GM18519 (cell line): Measurements from ENCODE around the gene SYT14.
"Not testable (repeated sequence)": the region's sequence is repeated elsewhere in the genome, so short reads cannot be mapped to it uniquely, and the experiment has no call there.

Experiments used
- ATAC-seq: cut with Tn5 transposase; IDR thresholded peaks from one replicate; pipeline ENCODE4 v1.9.1; 2021; ENCODE audit warnings: mild to moderate bottlenecking, moderate library complexity; ENCODE audit not compliant: unreplicated experiment, low FRiP score

SYT14 gene

DNA sequence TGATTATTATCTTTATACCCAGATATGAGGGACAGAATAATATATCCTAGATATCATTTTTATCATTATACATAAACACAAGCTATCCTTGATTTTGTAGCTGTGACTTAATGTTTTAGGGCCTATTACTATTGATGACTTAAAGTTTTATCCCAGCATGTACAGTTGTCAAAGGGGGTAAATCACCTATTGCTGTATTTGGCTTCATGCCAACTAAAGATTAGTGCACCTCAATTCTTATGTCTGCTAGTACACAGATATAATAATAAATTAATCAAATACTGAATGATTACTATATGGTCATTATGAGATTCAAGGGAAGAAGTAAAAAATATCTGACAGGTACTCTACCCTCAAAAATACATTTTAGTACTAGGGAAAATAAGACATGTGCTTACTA, 84.0 kb downstream of the SYT14 start:
- ATAC-seq = no peak

DNA sequence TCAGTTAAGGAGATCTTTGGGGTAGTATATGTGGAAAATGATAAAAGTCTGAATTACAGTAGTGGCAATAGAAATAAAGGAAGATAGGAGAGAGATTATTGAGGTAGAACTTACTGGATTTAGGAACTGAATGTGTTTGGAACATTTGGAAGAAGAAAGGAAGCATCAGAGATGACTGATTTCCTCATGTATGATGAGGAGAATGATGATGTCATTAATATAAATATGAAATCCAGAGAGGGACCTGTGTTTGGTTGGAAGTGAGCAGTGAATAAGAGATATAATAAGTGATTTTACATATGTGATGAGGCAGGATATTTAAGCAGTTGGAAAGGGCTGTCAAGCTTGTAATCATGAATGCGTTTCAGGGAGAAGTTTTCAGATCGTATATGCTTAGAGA, 86.3 kb downstream of the SYT14 start:
- no peak for ATAC-seq

DNA sequence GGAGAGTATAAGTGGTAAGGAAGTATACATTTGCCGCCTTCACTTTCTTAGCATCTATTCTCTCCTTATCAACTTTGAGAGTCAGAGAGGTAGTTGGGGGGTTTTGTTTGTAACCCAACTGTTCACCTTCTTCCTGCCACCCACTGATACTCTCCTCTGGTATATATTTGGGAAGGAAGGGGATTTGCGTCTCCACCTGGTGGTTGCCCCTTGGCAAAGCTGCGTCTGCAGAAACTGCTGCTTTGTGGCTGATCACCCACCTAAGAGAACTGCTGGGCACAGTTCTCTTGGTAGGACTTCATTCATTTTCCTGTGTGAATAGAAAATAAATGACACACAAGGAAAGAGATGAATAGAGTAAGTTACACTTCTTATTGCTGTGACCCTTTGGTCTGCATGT, 87.0 kb downstream of the SYT14 start:
- ATAC-seq = no peak

DNA sequence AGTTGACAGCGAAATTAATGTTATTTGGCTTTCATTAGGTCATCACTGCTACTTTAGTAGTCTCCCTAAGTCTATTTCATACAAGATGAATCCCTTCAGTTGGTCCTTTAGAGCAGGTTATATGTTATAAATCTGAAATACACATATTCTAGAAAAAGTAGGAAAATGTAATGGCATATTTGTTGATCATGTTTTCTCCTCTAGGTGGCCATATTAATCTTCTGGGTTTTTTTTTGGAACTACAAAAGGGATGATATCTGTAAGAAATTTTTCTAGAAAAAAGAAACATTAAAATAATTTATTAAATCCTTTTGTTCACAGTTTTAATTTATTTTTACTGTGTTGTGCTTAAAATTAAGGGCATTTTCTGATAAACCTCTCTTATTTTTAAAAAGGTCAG, 87.9 kb downstream of the SYT14 start:
- ATAC-seq = no peak

DNA sequence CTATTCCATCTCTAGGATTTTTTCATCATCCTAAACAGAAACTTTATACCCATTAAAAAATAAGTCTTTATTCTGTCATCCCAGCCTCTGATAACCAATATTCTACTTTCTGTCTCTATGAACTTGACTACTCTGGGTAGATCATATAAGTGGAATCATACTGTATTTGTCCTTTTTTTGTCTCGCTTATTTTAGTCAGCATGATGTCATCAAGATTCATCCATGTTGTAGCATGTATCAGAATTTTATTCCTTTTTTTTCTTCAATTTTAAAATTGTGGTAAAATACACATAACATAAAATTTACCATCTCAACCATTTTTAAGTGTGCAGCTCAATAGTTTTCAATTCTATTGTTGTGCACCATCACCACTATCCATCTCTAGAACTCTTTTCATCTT, 90.0 kb downstream of the SYT14 start:
- ATAC-seq = no peak

DNA sequence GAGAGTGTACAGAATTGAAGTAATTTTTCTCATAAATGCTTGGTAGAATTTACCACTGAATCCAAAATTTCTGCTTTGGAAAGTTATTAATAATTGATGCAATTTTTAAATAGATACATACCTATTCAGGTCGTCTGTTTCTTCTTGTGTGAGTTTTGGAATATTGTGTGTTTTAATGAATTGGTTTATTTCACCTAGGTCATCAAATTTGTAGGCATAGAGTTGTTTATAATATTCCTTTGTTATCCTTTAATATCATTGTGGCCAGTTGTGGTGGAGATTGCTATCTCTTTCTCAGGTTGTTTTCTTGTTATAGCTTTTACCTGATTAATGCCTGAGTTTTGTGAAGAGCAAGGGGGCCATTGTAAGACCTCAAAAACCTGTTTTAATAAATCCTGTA, 93.5 kb downstream of the SYT14 start:
- ATAC-seq = no peak

DNA sequence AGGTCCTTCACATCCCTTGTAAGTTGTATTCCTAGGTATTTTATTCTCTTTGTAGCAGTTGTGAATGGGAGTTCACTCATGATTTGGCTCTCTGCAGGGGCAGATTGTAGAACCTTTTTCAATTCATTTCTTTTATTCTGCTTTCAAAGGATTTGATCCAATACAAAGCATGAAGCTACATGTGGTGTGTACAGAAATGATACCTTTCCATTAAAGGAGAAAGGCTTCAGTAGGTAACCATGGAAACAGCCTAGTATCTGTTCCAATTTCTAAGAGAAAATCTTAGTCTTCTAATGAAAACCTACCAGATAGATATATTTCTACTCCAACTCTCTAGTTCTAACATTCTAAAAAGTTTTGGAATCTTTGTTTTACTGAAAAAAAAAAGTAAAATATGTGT, 105.0 kb downstream of the SYT14 start:
- ATAC-seq = no peak

DNA sequence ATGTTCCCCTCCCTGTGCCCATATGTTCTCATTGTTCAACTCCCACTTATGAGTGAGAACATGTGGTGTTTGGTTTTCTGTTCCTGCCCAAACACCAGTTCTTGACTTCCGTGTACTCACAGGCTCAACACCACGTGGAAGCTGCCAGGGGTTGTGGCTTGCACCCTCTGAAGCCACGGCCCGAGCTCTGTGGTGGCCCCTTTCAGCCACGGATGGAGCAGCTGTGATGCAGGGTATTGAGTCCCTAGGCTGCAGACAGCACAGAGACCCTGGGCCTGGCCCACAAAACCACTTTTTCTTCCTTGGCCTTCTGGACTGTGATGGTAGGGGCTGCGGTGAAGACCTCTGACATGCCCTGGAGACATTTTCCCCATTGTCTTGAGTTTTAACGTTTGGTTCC, 111.6 kb downstream of the SYT14 start:
- ATAC-seq = no peak

DNA sequence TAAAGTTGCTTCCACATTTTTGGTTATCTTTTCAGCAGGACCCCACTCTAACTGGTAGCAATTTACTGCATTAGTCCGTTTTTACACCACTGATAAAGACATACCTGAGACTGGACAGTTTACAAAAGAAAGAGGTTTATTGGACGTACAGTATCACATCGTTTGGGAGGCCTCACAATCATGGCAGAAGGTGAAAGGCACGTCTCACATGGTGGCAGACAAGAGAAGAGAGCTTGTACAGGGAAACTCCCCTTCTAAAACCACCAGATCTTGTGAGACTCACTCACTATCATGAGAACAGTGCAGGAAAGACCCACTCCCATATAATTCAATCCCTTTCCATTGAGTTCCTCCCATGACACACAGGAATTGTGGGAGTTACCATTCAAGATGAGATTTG, 112.5 kb downstream of the SYT14 start:
- ATAC-seq = not testable (repeated sequence)

DNA sequence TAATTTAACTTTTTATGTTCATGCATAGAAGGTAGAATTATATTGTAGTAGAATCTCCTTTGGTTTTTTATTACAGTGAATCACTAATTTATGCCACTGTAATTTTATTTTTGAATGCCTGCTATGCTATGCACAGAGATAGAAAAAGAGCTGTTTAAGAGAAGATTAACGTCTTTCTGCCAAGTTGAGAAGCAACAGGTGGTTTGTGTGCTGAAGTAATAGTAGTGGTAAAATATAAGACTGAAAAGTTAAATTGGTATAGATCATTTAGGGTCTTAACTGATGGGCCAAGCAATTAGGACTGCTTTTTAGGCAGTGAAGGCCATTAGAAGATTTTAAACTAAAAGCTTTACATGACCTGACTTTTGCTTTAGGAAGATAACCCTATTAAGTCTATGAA, 115.1 kb downstream of the SYT14 start:
- no peak for ATAC-seq

DNA sequence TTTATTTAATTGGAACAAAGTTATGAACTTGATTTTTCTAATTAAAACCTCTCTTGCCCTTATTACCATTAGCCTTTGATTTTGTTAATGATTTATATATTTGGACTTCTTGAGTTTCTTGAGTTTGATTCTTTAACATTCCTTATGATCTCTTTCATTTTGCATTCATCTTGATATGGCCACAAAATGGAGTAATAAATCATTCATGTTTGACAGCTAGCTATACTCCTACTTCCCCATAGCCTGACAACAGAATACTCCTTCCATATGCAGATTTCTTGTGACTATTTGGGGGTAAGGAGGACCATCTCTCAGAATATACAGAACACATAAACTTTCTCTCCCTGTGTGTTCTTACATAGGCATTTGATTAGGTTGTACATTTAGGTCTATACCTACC, 119.6 kb downstream of the SYT14 start:
- no peak for ATAC-seq

DNA sequence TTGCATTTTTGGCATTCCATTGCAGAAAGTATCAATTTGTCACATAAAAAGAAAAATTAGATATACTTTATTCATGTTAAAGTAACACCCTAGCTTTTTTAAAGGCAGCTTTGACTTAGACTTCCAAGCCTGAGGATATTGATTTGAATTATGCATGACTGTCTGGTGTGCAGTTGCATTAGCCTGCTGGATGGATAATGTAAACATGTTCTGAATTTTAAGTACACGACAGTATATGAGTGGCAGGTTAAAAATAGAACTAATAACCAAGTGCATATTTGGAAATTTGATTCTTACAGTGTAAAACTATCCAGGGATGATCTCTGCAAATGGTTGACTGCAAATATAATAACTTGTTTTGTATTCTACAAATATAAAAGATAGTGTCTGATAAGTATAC, 124.0 kb downstream of the SYT14 start:
- ATAC-seq = no peak

DNA sequence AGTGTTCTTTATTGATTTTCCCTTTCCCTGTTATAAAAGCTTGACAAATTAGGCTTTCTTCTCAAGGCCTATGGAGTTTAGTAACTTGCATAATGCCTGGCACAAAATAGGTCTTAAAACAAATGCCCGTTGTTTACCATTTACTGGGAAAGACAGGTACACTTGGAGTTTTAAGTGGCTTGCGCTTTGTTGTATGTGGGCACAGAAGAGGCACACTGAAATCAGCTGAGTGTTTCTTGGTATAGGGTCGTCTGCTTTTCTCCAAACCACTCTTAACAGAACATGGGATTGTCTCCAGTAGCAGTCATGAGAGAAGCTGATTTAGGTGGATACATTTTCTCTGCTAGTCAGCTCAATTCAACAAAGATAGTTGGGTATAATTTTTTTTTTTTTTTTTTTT, 132.5 kb downstream of the SYT14 start:
- no peak for ATAC-seq

DNA sequence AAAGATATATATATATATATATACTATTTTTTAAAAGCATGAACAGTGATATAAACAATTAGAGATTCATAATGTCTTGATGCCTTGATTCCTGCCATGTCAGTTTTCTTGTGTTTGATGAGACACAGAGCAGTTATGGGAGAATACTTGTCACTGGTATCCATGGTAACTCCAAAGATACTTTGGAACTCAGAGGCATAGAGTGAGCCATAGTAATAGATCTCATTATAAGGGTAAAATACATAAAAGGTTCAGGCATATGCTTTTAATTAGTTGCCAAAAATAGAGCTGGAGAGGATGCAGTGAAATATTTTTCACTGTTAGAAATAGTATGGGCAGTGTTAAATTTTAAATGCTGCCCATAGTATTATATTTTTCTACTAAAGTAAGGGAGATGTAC, 134.1 kb downstream of the SYT14 start:
- no peak for ATAC-seq

DNA sequence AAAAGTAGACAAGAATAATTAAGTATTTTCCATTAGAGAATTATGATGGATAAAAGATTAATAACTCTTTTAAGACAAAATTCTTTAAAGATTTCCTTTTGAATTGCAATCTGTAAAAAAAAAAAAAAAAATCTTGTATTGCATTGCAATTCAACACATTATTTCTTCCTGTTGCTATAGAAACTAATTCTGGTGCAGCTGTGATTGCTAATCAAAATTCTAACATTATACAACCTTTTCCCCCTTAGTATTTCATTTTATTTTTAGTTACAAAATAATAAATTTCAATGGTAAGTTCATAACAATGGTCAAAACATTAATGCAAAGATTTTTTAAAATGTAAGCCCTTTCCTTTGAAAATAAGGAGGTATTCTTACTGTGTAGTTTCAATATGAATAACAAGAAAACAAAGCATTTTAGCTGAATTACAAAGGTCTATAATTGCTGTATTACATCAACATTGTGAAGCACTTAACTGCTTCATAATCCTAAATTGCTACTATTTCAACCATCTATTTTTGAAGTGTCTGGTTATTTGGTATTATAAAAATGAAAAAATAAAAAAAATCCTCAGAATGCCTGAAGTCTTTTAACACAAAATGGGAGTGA, 135.0 kb downstream of the SYT14 start:
- no peak for ATAC-seq

DNA sequence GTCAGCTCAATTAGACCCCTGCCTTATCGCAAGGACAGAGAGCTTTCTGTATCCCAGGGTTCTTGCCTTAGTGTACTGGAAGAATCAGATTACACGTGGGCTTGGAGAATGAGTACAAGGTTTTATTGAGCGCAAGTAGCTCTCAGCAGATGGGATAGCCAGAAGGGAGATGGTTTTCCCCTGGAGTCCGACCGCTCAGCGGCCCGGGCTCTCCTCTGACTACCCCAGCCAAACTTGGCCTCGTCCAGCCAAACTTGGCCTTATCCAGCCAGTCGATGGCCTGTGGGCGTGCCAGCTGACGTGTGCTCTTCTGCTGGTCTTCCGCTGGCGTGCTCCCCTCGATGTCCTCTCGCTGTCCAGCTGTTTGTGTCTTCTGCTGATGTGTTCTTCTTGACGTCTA, 136.9 kb downstream of the SYT14 start:
- ATAC-seq = no peak

DNA sequence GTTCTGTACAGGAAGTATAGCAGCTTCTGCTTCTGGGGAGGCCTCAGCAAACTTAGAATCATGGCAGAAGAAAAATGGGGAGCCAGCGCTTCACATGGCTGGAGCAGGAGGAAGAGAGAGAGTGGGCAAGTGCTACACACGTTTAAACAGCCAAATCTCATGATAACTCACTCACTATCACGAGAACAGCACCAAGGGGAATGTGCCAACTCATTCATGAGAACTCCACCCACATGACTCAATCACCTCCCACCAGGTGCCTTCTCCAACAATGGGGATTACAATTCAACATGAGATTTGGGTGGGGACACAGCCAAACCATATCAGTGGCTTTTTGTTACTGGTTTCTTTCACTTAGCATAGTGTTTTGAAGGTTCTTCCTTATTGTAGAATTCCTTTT, 138.6 kb downstream of the SYT14 start:
- ATAC-seq = no peak

DNA sequence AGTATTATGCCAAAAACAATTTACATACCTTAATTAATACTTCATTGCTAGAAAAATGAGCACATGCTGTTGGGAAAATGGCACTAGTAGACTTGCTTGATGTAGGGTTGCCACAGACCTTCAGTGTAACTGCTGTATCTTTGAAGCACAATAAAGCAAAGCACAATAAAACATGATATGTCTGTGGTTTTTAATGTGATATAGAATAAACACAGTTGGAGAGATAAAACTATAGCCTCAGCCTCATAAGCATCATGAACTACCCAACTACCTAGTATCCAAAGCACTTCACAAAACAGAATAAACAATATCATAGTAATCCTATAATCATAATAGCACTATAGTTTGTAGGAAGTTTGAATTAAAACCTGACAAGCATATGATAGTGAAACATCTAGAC, 143.5 kb downstream of the SYT14 start:
- no peak for ATAC-seq

DNA sequence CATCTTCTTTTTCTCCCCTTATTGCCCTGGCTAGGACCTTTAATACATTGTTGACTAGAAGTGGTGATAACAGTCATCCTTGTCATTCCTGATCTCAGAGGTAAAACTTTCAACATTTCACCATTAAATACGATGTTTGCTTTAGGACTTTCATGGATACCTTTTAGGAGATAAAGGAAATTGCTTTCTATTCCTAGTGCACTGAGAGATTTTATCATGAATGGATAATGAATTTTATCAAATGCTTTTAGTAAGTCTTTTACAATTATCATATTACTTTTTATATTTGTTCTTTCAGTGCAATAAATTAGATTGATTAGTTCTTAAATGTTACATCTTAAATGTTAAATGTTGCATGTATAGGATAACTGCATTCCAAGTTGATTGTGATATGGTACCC, 147.3 kb downstream of the SYT14 start:
- no peak for ATAC-seq

DNA sequence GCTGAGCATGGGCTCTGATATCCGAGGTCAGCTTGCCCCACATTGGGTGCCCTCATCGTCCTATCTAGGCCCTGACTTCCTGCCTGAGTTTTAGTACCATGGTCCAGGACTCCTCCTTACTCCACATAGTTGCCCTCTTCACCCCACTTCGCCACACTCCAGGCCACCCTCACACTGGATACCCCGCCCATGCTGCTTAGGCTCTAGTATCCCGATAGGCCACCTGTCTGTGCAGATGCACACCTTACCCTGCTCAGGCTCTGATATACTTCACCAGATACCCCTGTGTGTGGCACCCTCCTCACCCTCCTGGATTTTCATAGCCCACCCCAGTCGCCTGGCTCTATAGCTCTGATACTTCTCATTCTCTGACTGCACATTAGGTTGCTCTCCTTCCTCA, 149.0 kb downstream of the SYT14 start:
- ATAC-seq = no peak

DNA sequence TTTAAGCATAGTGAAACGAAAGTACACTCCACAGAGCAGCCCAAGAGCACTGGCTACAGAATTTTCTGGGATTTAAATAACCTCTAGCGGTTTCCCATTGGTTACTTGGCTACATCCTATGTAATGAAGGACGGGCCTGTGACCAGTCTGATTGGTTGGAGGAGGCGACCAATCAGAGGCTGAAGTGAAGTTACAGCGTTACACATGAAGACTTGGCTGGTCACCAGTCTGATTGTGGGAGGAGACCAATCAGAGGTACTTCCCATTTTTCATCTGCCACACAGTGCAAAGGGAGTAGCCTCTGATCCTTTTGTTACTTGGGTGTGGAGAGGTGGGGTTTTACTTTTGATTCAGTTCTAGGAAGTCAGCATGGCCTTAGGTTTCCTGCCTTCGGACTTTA, 151.8 kb downstream of the SYT14 start:
- ATAC-seq = no peak

DNA sequence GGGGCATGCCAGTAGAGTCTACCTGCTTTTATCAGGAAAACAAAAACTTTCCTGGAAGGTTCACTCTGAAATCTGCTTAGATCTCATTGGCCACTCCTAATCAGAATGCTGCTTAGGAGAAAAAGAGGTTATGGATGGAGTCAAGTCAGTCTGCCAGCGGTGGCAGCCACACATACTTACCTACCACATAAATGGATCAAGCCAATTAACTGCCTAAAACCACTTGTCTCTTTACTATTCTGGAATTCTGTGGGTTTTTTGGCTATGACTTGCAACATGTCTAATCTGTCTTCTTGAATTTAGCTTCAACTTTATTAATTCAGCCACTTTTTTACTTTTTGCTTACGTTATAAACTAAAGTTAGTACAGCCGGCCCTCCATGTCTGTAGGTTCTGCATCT, 154.3 kb downstream of the SYT14 start:
- ATAC-seq = no peak

DNA sequence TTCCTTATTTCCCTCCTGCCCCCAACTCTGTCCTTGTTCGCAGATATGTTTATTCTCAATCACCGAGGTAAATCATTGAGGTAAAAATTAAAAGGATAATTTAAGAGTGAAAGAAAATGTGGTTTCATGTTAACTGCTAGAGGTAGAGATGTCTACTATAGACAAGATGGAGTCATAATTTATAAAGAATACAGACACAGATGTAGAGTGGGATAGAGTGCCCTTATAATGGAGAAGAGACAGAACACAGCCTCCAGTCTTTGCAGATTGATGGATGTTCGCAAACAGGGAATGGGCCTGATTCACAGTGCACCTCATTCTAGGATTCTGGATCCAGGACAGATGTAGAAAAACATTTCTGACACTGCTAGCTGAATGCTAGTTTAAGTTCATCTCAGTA, 155.4 kb downstream of the SYT14 start:
- no peak for ATAC-seq
